OCI-LY7 (cell line): Measurements from ENCODE around the gene KPNA1. TPM values are rescaled to one million over a fixed set of nuclear protein-coding genes. Genes with fewer than 3 reads are reported as not detected.

Experiments used
- BruUV-seq: library from RNA; stranded (reverse); fragments of 400-500 nt; replicated peaks from 2 replicates; lab custom pipeline; 2021; lab: Mats Ljungman, UMichigan
- CTCF ChIA-PET: fragments of 300-600 bp; sonication (Branson Sonifier 250); formaldehyde crosslinking; loops from one replicate; lab custom pipeline; 2022; ENCODE audit warnings: antibody characterized with exemption; ENCODE audit not compliant: unreplicated experiment; lab: Charles Lee
- POLR2A ChIA-PET: fragments of 300-600 bp; sonication (Branson Sonifier 250); formaldehyde crosslinking; loops from one replicate; lab custom pipeline; 2022; ENCODE audit warnings: antibody characterized with exemption; lab: Charles Lee
- DNase-seq: peaks from one replicate; pipeline ENCODE4 v3.0.0-alpha.2; 2015; ENCODE audit warnings: low spot score
- H2AFZ ChIP-seq: fragments of 200-600 bp; sonication (generic), shearing (Covaris generic); 2 replicates; pipeline ENCODE4 v1.6.1; 2014; ENCODE audit warnings: mild to moderate bottlenecking, antibody characterized with exemption, low read length, moderate library complexity
- H3K27ac ChIP-seq: fragments of 200-600 bp; sonication (generic); 2 replicates; pipeline ENCODE4 v1.5.1; 2014; ENCODE audit warnings: mixed run types, low read depth, mild to moderate bottlenecking, moderate library complexity, low read length, inconsistent platforms; ENCODE audit not compliant: poor library complexity, severe bottlenecking
- H3K36me3 ChIP-seq: fragments of 200-600 bp; sonication (generic); 2 replicates; pipeline ENCODE4 v1.6.1; 2014; ENCODE audit warnings: mild to moderate bottlenecking, antibody characterized with exemption, low read length, moderate library complexity, mixed read lengths; ENCODE audit not compliant: insufficient read depth
- H3K4me1 ChIP-seq: fragments of 200-600 bp; sonication (generic); 2 replicates; pipeline ENCODE4 v1.5.1; 2014; ENCODE audit warnings: mild to moderate bottlenecking, low read length; ENCODE audit not compliant: insufficient read depth, poor library complexity, severe bottlenecking
- H3K4me2 ChIP-seq: fragments of 200-600 bp; sonication (generic); 2 replicates; pipeline ENCODE4 v1.6.1; 2014; ENCODE audit warnings: mild to moderate bottlenecking, low read length
- H3K4me3 ChIP-seq: fragments of 200-600 bp; sonication (generic); 2 replicates; pipeline ENCODE4 v1.5.1; 2014; ENCODE audit warnings: mild to moderate bottlenecking, low read depth, low read length; ENCODE audit not compliant: poor library complexity, severe bottlenecking
- H3K79me2 ChIP-seq: fragments of 200-600 bp; sonication (generic); 2 replicates; pipeline ENCODE4 v1.6.1; 2016; ENCODE audit warnings: low read depth, mild to moderate bottlenecking, low read length, moderate library complexity, mixed read lengths; ENCODE audit not compliant: insufficient read depth
- H3K9me2 ChIP-seq: fragments of 200-600 bp; sonication (generic); 2 replicates; pipeline ENCODE4 v1.6.1; 2016; ENCODE audit warnings: mild to moderate bottlenecking, low read length, mixed read lengths; ENCODE audit not compliant: insufficient read depth
- H3K9me3 ChIP-seq: fragments of 200-600 bp; sonication (generic); 2 replicates; pipeline ENCODE4 v1.6.1; 2014; ENCODE audit warnings: mild to moderate bottlenecking, mixed run types, low read length, mixed read lengths
- H4K20me1 ChIP-seq: fragments of 200-600 bp; sonication (generic); 2 replicates; pipeline ENCODE4 v1.6.1; 2014; ENCODE audit warnings: mild to moderate bottlenecking, antibody characterized with exemption, low read length, moderate library complexity, mixed read lengths; ENCODE audit not compliant: insufficient read depth
- EZH2phosphoT487 ChIP-seq: fragments of 200-600 bp; sonication (generic); IDR thresholded peaks from 2 replicates; pipeline ENCODE4 v1.6.1; 2018; ENCODE audit warnings: low read depth, borderline replicate concordance, mild to moderate bottlenecking, mixed run types, antibody characterized with exemption, low read length, moderate library complexity, mixed read lengths
- intact Hi-C: fragments of 100-400 bp; cut with micrococcal nuclease; formaldehyde crosslinking; loops from one replicate; pipeline ENCODE4 v1.10.0; 2022; ENCODE audit not compliant: unreplicated experiment
- small RNA-seq: library from RNA; depleted of rRNA; stranded (forward); fragments of <200 nt; gene quantifications from one replicate; pipeline ENCODE3, GENCODE V24; 2014
- total RNA-seq, 2 experiments: library from RNA; depleted of rRNA in 1 of 2; stranded (reverse); fragments of >200 nt in 1 of 2; shearing (Covaris generic) in 1 of 2; gene quantifications; 2 replicates each; pipeline ENCODE4 v1.2.3, GENCODE V29; 2014 to 2022
- TF ChIP-seq, protein P1 (sequence below): fragments of 200-600 bp; sonication (generic); conservative IDR thresholded peaks from 2 replicates; pipeline ENCODE4 v1.5.1; 2014; ENCODE audit warnings: mild to moderate bottlenecking, antibody characterized with exemption, low read length, moderate library complexity, mixed read lengths

Gene KPNA1
- total RNA-seq, 2 experiments from 2014 or later, result 20.0 to 77.5 TPM

DNA sequence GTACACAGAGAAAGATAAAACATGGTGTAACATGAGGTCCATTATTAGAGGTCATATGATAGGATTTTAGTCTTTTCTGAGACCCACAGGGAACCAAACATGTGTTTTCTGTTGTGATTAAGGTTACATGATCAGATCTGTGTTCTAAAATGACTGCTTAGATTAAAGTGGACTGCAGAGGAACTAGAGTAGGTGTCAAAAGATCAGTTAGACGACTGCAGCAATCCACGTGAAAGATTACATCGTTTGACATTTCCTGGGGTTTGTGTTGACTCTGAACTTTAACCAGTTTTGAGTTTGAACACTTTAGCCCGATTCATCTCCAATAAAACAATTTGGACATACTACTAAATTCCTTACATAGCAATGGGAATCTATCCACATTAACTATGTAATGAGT lies 136.8 kb downstream of the KPNA1 start:
- no peak overlapping the region for H3K4me3 ChIP-seq
- no peaks in the 10 kb centered on the region for H3K9me3 ChIP-seq
- H3K79me2 ChIP-seq, result peaks cover 78% of the 10 kb centered on the region
- no peak for TF ChIP-seq EZH2phosphoT487
- TF ChIP-seq, protein P1, sequence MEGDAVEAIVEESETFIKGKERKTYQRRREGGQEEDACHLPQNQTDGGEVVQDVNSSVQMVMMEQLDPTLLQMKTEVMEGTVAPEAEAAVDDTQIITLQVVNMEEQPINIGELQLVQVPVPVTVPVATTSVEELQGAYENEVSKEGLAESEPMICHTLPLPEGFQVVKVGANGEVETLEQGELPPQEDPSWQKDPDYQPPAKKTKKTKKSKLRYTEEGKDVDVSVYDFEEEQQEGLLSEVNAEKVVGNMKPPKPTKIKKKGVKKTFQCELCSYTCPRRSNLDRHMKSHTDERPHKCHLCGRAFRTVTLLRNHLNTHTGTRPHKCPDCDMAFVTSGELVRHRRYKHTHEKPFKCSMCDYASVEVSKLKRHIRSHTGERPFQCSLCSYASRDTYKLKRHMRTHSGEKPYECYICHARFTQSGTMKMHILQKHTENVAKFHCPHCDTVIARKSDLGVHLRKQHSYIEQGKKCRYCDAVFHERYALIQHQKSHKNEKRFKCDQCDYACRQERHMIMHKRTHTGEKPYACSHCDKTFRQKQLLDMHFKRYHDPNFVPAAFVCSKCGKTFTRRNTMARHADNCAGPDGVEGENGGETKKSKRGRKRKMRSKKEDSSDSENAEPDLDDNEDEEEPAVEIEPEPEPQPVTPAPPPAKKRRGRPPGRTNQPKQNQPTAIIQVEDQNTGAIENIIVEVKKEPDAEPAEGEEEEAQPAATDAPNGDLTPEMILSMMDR, result no peak
- no peaks in the 10 kb centered on the region for H3K9me2 ChIP-seq
- H2AFZ ChIP-seq, result no peak overlapping the region
- H3K4me1 ChIP-seq, result peaks cover 34% of the 10 kb centered on the region
- no peak overlapping the region for H3K4me2 ChIP-seq
- ChIA-PET POLR2A (no interaction called here), CTCF (no interaction called here)
- intact Hi-C loops, result no loop called here
- H3K36me3 ChIP-seq, result peaks cover 57% of the 10 kb centered on the region
- BruUV-seq, result no TSS peak
- no peak overlapping the region for H3K27ac ChIP-seq
- no peak for DNase-seq
- peaks cover 4% of the 10 kb centered on the region; the same call in 1 of the 2 replicates for H4K20me1 ChIP-seq

DNA sequence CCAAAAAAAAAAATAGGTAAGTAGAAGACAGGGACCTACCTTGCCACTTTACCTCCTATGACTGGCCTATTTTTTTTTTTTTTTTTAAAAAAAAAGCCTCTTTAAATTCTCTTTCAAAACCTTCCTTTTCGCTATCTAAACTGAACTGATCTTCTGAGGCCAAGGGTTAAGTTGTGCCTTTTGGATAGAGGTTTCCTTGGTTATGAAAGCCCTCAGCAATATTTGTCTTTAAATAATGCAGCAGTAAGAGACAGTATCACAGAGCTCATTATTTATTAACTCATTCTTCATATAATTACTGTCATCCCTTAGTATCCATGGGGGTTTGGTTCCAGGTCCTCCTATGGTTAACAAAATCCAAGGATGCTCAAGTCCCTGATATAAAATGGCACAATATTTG lies 140.7 kb downstream of the KPNA1 start:
- Histone ChIP-seq H4K20me1 (no peaks in the 10 kb centered on the region), H3K4me2 (no peak overlapping the region), H3K36me3 (peaks cover 66% of the 10 kb centered on the region), H3K4me1 (peaks cover 3% of the 10 kb centered on the region), H3K27ac (no peak overlapping the region), H3K79me2 (peaks cover 39% of the 10 kb centered on the region; the same call in 1 of the 2 replicates), H3K9me3 (no peaks in the 10 kb centered on the region), H3K9me2 (no peaks in the 10 kb centered on the region), H3K4me3 (no peak overlapping the region), H2AFZ (no peak overlapping the region)
- intact Hi-C loops, result no loop called here
- CTCF ChIA-PET, result no interaction called here
- POLR2A ChIA-PET, result interaction anchor here (1.9 kb wide), 1 partner anchor 11 kb away, joined by 4 read pairs; the partner anchor contains the start of gene FAM162A
- no TSS peak for BruUV-seq
- TF ChIP-seq, protein P1, result no peak
- no peak for TF ChIP-seq EZH2phosphoT487
- DNase-seq, result no peak

Small RNA genes lying within 50 kb of the gene (small RNA-seq; reads per million reads assigned to genes)
- gene AC083798.1 (not detected), gene AC096861.1 (not detected)

Other genes starting within 250 kb of the KPNA1 start
- 0.22 and 0.62 TPM in 2 replicates for gene CSTA, start 189.7 kb downstream of the KPNA1 start, total RNA-seq (2014; rRNA removed; shearing (Covaris generic))
- gene CSTA, start 189.7 kb downstream of the KPNA1 start, total RNA-seq (2022), result 0.70 TPM in 1 of 2 replicates, not detected in the other
- gene MIX23, start 131.7 kb downstream of the KPNA1 start, total RNA-seq (2014; rRNA removed; shearing (Covaris generic)), result 44.7 and 55.3 TPM in 2 replicates
- 59.2 and 71.3 TPM in 2 replicates for gene MIX23, start 131.7 kb downstream of the KPNA1 start, total RNA-seq (2022)
- gene FAM162A, start 130.8 kb downstream of the KPNA1 start, total RNA-seq (2014; rRNA removed; shearing (Covaris generic)), result 27.9 and 43.2 TPM in 2 replicates
- 36.0 and 61.1 TPM in 2 replicates for gene FAM162A, start 130.8 kb downstream of the KPNA1 start, total RNA-seq (2022)
- 6.9 and 8.3 TPM in 2 replicates for gene WDR5B, start 98.9 kb downstream of the KPNA1 start, total RNA-seq (2014; rRNA removed; shearing (Covaris generic))
- gene WDR5B, start 98.9 kb downstream of the KPNA1 start, total RNA-seq (2022), result 6.3 and 7.3 TPM in 2 replicates
- gene PARP9, start 49.4 kb upstream of the KPNA1 start, total RNA-seq (2014; rRNA removed; shearing (Covaris generic)), result 1.4 TPM in 2 replicates
- gene PARP9, start 49.4 kb upstream of the KPNA1 start, total RNA-seq (2022), result 0.57 and 0.65 TPM in 2 replicates
- 1.5 and 2.2 TPM in 2 replicates for gene DTX3L, start 49.4 kb upstream of the KPNA1 start, total RNA-seq (2014; rRNA removed; shearing (Covaris generic))
- gene DTX3L, start 49.4 kb upstream of the KPNA1 start, total RNA-seq (2022), result 0.94 and 1.3 TPM in 2 replicates
- gene PARP15, start 62.7 kb upstream of the KPNA1 start, total RNA-seq (2014; rRNA removed; shearing (Covaris generic)), result 3.3 and 3.4 TPM in 2 replicates
- gene PARP15, start 62.7 kb upstream of the KPNA1 start, total RNA-seq (2022), result 0.70 and 0.81 TPM in 2 replicates
- 12.4 and 17.0 TPM in 2 replicates for gene PARP14, start 165.9 kb upstream of the KPNA1 start, total RNA-seq (2014; rRNA removed; shearing (Covaris generic))
- gene PARP14, start 165.9 kb upstream of the KPNA1 start, total RNA-seq (2022), result 3.5 and 5.6 TPM in 2 replicates